Measurements from ENCODE around the gene UVRAG. TPM values are rescaled to one million over a fixed set of nuclear protein-coding genes. Genes with fewer than 3 reads are reported as not detected.

The UVRAG gene
- total RNA-seq, 2 experiments from 2014 or later: 15.9 to 18.3 TPM

DNA sequence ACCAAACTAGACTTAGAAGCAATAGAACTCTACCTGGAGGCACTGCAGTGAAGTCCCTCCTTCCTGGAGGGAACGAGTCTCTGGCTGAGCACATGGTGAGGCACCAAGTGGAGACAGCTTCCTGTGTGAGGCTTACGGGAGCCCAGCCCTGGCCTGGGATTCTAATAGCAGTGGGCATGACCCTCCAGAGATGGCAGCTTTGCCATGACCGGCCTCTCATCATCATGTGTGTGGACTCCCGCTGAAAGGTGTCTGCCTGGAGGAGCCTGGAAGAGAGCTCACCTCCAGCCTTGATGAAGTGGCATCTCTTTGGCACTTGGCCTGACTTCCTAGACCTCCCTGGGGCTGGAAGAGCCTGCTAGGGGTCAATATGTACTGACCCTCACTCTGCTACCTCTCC lies 38.5 kb upstream of the UVRAG start:
- H3K9me3 Mint-ChIP-seq: no peaks in the 10 kb centered on the region
- H3K4me1 Mint-ChIP-seq (ENCODE audit: low read depth): peaks cover 19% of the 10 kb centered on the region
- no peaks in the 10 kb centered on the region for H3K27me3 Mint-ChIP-seq (ENCODE audit: low read depth)
- peaks cover 3% of the 10 kb centered on the region for H3K36me3 Mint-ChIP-seq (ENCODE audit: low read depth)
- CTCF ChIA-PET: interaction anchor here (0.6 kb wide), 1 partner anchor 22 kb away, joined by 4 read pairs; no protein-coding TSS in a partner anchor
- no peak overlapping the region for H3K4me3 Mint-ChIP-seq
- no peak for DNase-seq
- H3K27ac Mint-ChIP-seq: no peak overlapping the region
- intact Hi-C loops (cut with micrococcal nuclease): no loop called here

DNA sequence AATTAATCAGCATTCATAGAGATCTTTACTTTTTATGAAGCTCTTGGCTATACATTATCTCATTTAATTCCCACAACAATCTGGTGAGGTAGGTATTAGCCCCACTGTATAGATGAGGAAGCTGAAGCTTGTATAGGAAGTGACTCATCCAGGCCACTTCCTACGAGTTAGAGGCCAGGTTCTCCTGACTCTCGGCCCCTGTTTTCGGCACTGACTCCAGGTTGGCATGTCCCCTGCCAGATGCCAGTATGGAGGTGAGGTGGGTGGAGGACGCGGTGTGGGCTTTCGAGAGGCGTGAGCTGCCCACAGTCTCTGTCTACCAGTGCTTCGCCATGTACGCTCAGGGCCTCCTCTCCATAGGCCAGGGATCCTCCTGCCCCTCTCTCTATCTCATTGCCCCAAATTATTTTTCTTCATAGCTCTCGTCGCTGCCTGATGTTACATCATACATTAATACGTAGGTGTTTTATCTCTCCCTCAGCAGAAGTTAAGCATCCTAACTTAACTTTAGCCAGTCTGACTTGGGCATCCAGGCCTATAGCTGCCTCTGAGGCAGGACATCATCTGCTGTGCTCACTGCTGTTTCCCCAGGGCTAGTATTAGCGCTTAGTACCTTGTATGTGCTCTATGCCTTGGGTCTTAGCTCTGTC lies 37.4 kb upstream of the UVRAG start:
- intact Hi-C loops (cut with micrococcal nuclease): no loop called here
- CTCF ChIA-PET: interaction anchor here (0.5 to 1.3 kb wide), 4 partner anchors 10 to 72 kb away, joined by 3 to 6 read pairs (median 4); no protein-coding TSS in a partner anchor
- Mint-ChIP-seq H3K27me3 (ENCODE audit: low read depth) (no peaks in the 10 kb centered on the region), H3K4me3 (no peak overlapping the region), H3K36me3 (ENCODE audit: low read depth) (peaks cover 3% of the 10 kb centered on the region), H3K9me3 (no peaks in the 10 kb centered on the region), H3K4me1 (ENCODE audit: low read depth) (peaks cover 19% of the 10 kb centered on the region), H3K27ac (no peak overlapping the region)
- DNase-seq: no peak

DNA sequence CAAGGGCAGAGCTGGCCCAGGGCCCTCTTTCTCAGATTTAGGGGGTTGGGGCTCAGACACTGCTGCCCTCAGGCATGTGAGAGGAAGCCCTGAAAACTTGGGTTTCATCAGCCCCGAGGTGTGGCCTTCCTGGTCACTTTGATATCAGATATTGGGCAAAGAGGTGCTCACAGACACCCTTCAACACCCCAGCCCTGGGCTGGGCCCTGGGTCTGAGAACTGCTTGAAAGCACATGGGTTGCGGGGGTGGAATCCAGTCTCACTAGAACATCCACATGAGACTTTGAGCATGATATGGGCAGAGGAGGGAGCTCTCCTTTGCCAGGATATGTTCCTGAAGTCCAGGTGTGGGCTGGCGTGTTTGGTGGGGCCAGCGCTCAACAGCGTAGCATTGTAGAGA lies 36.0 kb upstream of the UVRAG start:
- no peak for DNase-seq
- intact Hi-C loops (cut with micrococcal nuclease): no loop called here
- Mint-ChIP-seq H3K36me3 (ENCODE audit: low read depth) (no peaks in the 10 kb centered on the region), H3K4me3 (no peak overlapping the region), H3K9me3 (no peaks in the 10 kb centered on the region), H3K27me3 (ENCODE audit: low read depth) (no peaks in the 10 kb centered on the region), H3K27ac (no peak overlapping the region), H3K4me1 (ENCODE audit: low read depth) (peaks cover 7% of the 10 kb centered on the region)
- CTCF ChIA-PET: interaction anchor here (1.3 kb wide), 1 partner anchor 9 kb away, joined by 5 read pairs; no protein-coding TSS in a partner anchor

DNA sequence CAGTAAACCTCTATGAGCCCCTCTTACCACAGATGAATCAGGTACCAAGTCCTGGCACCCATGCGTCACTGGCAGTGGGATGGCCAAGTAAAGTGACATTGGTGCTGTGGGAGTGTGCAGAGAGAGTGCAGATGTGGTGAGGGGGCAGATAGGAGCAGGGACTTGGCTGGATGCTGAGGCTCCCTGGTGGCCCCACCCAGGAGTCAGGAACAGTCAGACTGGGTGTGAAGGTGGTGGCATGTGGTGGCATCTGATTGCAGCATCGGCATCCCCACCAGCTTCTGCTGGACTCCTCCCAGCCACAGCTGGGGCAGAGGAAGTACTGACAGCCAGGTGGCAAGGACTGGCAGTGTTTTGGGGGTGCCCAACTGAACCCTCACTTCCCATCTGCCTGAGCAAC lies 35.0 kb upstream of the UVRAG start:
- Mint-ChIP-seq H3K36me3 (ENCODE audit: low read depth) (no peaks in the 10 kb centered on the region), H3K27me3 (ENCODE audit: low read depth) (no peaks in the 10 kb centered on the region), H3K4me3 (no peak overlapping the region), H3K9me3 (no peaks in the 10 kb centered on the region), H3K4me1 (ENCODE audit: low read depth) (peaks cover 7% of the 10 kb centered on the region), H3K27ac (no peak overlapping the region)
- intact Hi-C loops (cut with micrococcal nuclease): no loop called here
- DNase-seq: no peak
- CTCF ChIA-PET: no interaction called here

DNA sequence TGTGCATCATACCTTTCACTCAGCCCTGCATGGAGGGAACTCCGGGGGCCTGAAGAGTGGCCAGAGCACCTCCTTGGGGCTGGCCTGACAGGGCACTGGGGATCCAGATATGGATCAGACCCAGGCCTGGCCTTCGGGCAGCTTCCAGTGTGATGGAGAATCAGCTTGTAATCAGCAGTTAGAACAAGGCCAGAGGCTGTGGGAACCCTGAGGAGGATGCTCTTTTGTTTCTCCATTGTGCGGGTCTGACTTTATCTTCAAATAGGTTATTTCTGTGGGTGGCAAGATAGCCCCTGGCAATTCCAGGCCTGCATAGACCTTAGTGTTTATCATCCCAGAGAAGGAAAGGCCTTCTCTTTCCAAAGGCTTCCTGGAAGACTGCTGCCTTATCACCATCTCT lies 34.1 kb upstream of the UVRAG start:
- no peak for DNase-seq
- no peaks in the 10 kb centered on the region for H3K27me3 Mint-ChIP-seq (ENCODE audit: low read depth)
- H3K4me1 Mint-ChIP-seq (ENCODE audit: low read depth): peaks cover 7% of the 10 kb centered on the region
- H3K9me3 Mint-ChIP-seq: no peaks in the 10 kb centered on the region
- no peaks in the 10 kb centered on the region for H3K36me3 Mint-ChIP-seq (ENCODE audit: low read depth)
- intact Hi-C loops (cut with micrococcal nuclease): no loop called here
- H3K4me3 Mint-ChIP-seq: no peak overlapping the region
- H3K27ac Mint-ChIP-seq: no peak overlapping the region
- CTCF ChIA-PET: no interaction called here

DNA sequence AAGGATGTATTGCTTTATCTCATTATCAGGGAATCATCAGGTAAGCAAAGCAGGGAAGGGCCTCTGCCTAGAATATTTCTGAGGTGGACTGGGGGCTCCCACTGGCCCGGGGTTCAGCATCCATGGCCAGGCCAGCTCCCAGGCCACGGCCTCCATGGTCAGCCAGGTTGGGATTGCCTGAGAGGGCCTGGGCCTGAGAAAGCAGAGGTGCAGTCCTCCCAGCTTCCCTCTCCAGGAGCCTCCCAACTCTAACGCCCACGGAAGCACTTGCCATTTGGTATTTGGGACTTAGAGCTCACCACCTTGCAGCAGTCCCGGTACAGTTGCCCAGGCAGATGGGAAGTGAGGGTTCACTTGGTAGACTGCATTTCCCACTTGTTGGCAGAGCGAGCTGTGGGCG lies 33.7 kb upstream of the UVRAG start:
- CTCF ChIA-PET: no interaction called here

DNA sequence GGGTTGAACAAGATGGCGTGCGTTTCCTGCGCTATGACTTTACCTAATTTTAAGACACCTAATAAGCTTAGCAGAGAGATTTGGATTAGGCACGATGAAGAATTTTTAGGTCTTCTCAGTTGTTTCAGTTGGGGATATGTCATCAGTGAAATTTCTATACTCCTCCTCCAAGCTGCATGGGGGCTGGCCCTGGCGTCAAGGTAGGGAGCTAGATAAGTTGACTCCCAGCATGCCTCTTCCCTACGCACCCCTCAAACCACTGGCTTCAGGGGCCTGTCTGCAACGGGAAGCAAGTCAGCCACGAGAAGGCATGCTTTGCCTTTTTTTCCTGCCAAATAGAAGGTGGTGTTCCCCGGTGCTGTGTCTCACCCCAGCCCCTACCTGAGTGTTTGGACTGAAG lies 33.2 kb upstream of the UVRAG start:
- Mint-ChIP-seq H3K36me3 (ENCODE audit: low read depth) (no peaks in the 10 kb centered on the region), H3K27ac (no peak overlapping the region), H3K4me3 (no peak overlapping the region), H3K4me1 (ENCODE audit: low read depth) (peaks cover 7% of the 10 kb centered on the region), H3K9me3 (no peaks in the 10 kb centered on the region), H3K27me3 (ENCODE audit: low read depth) (no peaks in the 10 kb centered on the region)
- intact Hi-C loops (cut with micrococcal nuclease): no loop called here
- DNase-seq: no peak
- CTCF ChIA-PET: no interaction called here

More for the DNA sequence above, 33.7 kb upstream of the UVRAG start:
- no peaks in the 10 kb centered on the region for H3K36me3 Mint-ChIP-seq (ENCODE audit: low read depth)
- no peak overlapping the region for H3K4me3 Mint-ChIP-seq
- no peak for DNase-seq
- intact Hi-C loops (cut with micrococcal nuclease): no loop called here
- H3K4me1 Mint-ChIP-seq (ENCODE audit: low read depth): peaks cover 7% of the 10 kb centered on the region
- H3K27me3 Mint-ChIP-seq (ENCODE audit: low read depth): no peaks in the 10 kb centered on the region
- no peaks in the 10 kb centered on the region for H3K9me3 Mint-ChIP-seq
- no peak overlapping the region for H3K27ac Mint-ChIP-seq

DNA sequence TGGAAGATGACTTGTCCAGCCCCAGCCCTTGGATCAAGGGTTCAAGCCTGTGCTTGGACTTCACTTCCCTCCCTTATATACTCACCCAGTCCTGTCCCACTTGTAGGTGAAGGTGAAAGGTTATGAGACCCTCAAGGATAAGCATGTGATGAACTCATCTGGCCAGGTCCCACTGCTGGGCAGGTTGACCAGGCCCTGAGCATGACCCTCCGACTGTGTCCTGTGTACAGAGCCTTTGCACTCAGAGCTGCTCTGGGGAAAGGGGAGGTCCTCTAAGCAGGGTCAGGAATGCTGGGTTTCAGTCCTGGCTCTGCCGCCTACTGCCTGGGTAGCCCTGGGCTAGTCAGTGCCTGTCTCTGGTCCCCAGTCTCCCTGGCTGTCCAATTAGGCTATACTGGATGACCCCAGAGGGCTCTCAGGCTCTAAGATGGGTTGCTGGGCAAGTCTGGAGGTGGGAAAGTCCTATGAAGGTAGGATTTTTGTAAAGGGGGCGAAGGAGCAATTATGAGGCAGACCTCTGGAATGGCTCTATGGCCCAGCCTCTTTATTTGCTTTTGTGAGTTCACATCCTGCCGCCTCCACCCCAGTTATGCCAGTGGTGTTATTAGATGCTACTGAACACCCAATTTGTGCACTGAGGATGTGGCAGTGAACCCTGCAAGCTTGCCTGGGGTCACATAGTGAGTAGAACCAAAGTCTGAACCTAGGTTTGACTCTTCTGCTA lies 32.3 kb upstream of the UVRAG start:
- Mint-ChIP-seq H3K9me3 (no peaks in the 10 kb centered on the region), H3K4me1 (ENCODE audit: low read depth) (peaks cover 2% of the 10 kb centered on the region), H3K4me3 (no peak overlapping the region), H3K36me3 (ENCODE audit: low read depth) (no peaks in the 10 kb centered on the region), H3K27me3 (ENCODE audit: low read depth) (no peaks in the 10 kb centered on the region), H3K27ac (no peak overlapping the region)
- no peak for DNase-seq
- intact Hi-C loops (cut with micrococcal nuclease): no loop called here
- CTCF ChIA-PET: no interaction called here

DNA sequence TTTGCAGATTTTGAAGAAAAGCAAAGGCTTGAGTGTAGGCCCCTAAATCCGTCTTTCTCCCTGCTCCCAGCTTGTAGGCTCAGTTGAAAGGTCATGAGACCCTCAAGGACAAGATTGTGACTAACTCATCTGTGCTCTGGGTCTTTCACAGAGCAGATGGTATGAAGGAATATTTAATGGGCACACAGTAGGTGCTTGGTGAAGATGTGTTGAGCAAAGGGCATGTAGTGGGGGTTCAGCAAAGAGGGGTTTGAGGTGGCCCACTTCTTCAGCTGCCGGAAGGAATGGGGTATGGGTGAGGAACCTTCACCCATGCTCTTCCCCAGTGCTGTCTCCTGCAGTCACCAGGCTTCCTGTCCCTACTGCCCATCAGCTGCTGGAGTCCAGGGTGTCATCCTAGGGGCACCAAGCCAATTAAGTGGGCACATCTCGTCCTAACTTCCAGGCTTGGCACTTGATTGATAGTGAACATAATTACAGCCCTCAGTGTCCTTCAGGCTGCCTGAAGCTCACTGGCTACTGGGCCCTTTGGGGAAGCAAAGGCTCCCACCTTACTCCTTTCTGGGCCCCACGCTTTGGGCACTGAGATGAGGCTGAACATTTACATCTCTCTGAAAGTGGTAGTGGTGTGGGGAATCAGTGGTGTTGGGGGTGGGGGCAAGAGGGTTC lies 31.5 kb upstream of the UVRAG start:
- Mint-ChIP-seq H3K27me3 (ENCODE audit: low read depth) (no peaks in the 10 kb centered on the region), H3K36me3 (ENCODE audit: low read depth) (no peaks in the 10 kb centered on the region), H3K4me3 (no peak overlapping the region), H3K27ac (no peak overlapping the region), H3K9me3 (no peaks in the 10 kb centered on the region), H3K4me1 (ENCODE audit: low read depth) (no peaks in the 10 kb centered on the region)
- CTCF ChIA-PET: no interaction called here
- intact Hi-C loops (cut with micrococcal nuclease): no loop called here
- no peak for DNase-seq

DNA sequence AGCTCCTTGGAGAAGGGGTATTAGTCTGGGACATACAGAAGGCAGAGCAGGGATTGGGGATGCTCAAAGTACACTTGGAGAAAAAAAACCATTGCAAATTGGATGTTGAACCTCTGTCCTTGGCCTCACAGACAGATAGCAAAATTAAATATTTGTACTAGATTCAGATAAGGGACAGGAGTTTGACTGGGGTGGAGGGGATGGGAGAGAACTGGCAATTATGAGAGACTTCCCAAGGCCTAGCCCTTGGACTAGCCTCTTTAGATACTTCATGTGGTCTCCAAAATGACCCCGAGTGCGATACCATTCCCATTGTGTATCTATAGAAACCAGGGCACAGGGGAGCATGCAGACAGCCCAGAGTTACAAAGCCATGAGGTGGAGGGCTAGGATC lies 30.9 kb upstream of the UVRAG start:
- no peak overlapping the region for H3K27ac Mint-ChIP-seq
- intact Hi-C loops (cut with micrococcal nuclease): no loop called here
- no peaks in the 10 kb centered on the region for H3K4me1 Mint-ChIP-seq (ENCODE audit: low read depth)
- no peak for DNase-seq
- no peaks in the 10 kb centered on the region for H3K27me3 Mint-ChIP-seq (ENCODE audit: low read depth)
- H3K36me3 Mint-ChIP-seq (ENCODE audit: low read depth): no peaks in the 10 kb centered on the region
- H3K4me3 Mint-ChIP-seq: no peak overlapping the region
- CTCF ChIA-PET: no interaction called here
- H3K9me3 Mint-ChIP-seq: no peaks in the 10 kb centered on the region

DNA sequence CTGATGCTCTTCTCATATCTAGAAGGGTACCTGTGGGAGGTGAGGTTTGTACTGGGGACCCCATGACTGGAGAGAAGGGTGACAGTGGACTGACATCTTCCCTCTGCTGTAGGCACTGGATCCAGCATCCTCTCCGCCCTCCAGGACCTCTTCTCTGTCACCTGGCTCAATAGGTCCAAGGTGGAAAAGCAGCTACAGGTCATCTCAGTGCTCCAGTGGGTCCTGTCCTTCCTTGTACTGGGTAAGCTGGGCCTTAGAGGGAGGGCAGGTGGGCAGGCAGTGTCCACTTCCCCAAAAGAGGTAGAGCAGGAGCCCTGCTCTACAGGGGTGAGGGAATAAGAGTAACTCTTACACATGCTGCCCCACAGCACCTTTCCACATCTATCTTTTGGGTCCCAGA lies 30.5 kb upstream of the UVRAG start:
- CTCF ChIA-PET: no interaction called here
- Mint-ChIP-seq H3K27me3 (ENCODE audit: low read depth) (no peaks in the 10 kb centered on the region), H3K4me1 (ENCODE audit: low read depth) (no peaks in the 10 kb centered on the region), H3K27ac (no peak overlapping the region), H3K4me3 (no peak overlapping the region), H3K9me3 (no peaks in the 10 kb centered on the region), H3K36me3 (ENCODE audit: low read depth) (no peaks in the 10 kb centered on the region)
- DNase-seq: no peak
- intact Hi-C loops (cut with micrococcal nuclease): no loop called here

DNA sequence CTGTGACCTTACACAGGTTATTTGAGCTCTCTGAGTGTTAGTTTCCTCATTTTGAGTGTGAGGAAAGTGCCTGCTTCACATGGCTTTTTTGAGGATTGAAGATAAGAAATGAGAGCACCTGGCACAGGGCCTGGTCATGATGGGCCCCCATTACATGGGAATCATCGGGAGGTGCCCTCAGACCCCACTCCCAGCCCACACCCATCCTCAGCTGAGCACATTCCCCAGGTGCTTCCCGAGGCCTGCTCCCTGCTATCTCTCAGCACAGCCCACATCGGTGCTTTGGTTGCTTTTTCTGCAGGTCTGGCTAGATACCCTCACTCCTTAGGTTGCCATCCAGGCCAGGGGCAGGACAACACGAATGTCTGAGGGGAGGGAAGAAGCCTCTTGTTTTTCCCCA lies 29.8 kb upstream of the UVRAG start:
- intact Hi-C loops (cut with micrococcal nuclease): no loop called here
- no peak for DNase-seq
- CTCF ChIA-PET: no interaction called here
- Mint-ChIP-seq H3K9me3 (no peaks in the 10 kb centered on the region), H3K27ac (no peak overlapping the region), H3K27me3 (ENCODE audit: low read depth) (no peaks in the 10 kb centered on the region), H3K4me3 (no peak overlapping the region), H3K36me3 (ENCODE audit: low read depth) (no peaks in the 10 kb centered on the region), H3K4me1 (ENCODE audit: low read depth) (no peaks in the 10 kb centered on the region)

All from activated naive CD4-positive, alpha-beta T cell treated with anti-CD3 and anti-CD28 coated beads for 36 hours (primary cell).